Measurements from ENCODE around the gene UPK3BL1.
"Not testable (repeated sequence)": the region's sequence is repeated elsewhere in the genome, so short reads cannot be mapped to it uniquely, and the experiment has no call there.

Gene UPK3BL1, protein sequence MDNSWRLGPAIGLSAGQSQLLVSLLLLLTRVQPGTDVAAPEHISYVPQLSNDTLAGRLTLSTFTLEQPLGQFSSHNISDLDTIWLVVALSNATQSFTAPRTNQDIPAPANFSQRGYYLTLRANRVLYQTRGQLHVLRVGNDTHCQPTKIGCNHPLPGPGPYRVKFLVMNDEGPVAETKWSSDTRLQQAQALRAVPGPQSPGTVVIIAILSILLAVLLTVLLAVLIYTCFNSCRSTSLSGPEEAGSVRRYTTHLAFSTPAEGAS

DNA sequence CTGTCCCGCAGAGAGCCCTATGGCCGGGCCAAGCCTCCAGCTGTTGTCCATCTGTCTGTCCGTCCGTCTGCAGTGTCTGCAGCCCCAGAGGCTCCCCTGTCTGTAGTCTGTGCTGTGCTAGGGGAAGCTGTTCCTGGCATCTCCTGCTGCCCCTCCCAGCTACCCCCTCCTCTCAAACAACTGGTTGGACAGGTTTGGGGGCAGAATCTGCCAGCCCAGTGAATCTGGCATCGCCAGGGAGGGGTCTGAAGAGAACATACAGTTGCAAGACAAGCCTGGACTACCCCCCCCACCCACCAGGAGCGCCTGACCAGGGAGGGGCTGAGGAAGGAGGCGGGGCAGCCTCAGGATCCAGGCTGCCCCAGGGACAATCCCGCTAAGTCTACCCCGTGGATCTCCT lies at the start of gene UPK3BL1:
Gene UPK3BL1 (minus strand): TSS at position 101 of the 400 bp plus-strand sequence. CDS start 50 bp downstream, at position 51.
- DNase-seq, result not testable (repeated sequence)

DNA sequence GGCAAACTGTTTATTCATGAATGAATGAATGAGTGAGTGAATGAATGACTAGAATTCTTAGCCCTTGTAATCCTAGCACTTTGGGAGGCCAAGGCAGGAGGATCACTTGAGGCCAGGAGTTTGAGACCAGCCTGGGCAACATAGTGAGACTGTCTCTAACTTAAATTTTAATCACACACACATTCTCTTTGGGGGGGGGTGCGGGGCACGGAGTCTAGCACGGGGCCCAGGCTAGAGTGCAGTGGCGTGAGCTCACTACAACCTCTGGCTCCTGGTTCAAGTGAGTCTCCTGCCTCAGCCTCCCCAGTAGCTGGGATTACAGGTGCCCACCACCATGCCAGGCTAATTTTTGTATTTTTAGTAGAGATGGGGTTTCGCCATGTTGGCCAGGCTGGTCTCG lies 48.0 kb upstream of the UPK3BL1 start:
- not testable (repeated sequence) for DNase-seq

DNA sequence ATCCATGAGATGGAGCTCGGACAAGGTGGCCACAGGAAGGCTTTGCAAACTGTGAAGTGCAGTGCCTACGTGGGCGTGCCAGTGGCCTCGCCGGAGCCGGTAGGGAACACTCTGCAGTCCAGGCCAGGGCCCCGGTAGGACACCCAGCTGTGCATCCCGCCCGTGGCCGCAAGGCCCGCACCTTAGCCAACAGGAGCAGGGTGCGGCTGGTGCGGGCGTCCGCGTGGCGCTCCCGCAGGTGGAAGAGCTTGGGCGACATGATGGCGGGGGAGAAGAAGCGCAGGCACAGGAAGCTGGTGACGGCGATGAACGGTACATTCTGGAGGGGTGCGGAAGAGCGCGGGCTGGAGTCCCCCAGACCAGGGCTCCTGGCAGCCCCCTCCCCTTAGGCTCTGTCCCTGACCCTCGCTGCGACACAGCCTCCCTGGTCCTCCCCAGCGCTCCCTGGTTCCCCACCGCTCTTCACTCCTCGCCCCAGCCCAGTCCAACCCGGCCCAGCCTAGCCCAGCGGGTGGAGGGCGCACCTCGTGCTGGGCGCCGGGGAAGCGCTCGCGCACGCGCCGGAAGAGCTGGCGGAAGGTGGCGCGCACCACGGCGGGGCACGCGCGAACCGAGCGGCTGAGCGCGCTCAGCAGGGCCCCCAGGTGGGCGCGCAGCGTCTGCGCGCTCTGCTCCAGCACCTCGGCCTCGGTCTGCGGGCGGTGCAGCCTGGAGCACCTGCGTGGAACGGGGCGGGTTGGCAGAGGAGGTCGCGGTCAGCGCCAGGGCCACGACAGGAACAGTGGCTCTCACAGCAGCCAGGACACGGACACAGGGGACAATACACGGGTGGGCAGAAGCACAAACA lies 47.1 kb upstream of the UPK3BL1 start:
- DNase-seq, result not testable (repeated sequence)

DNA sequence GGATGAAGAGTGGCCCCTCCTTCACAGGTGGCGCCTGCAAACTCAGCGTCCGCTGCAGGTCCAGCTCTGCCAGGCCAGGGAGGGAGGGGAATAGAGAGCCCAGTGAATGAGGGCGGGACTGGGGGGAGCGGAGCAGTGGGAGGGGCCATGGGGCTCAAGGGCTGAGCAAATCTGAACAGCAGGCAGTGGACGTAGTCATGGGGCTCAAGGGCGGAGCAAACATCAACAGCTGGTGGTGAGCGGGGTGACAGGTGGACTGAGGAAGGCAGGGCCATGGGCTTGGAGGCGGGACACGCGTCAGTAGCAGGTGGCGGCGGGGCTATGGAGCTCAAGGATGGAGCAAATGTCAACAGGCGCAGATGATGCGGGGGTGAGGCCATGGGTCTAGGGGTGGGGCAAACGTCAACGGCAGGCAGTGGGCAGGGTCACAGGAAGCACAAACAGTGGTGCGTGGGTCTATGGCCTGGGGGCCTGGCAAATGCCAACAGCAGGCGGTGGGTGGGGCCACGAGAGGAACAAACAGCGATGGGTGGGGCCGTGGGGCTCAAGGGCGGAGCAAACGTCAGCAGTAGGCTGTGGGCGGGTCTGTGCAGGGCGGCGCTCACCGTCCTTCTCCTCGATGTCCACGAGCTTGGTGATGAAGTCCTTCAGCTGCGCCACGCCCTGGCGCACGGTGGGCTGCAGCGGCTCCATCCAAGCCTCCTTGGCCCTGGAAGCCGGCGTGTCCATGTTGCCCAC lies 45.9 kb upstream of the UPK3BL1 start:
- DNase-seq, result not testable (repeated sequence)

DNA sequence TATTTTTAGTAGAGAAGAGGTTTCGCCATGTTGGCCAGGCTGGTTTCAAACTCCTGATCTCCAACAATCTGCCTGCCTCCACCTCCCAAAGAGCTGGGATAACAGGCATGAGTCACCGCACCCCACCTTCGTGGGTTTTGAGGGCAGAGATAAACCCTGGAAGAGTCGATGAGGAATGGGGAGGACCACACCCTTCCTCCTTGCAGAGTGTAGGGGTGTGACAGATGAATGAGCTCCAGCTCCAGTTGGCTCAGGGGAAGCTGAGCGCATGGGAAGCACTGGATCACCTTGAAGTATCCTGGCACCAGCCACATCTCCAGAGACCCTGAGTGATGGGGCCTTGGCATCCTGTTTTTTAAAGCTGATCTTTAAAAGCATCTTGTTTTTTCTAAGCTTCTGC lies 40.0 kb upstream of the UPK3BL1 start:
- DNase-seq, result not testable (repeated sequence)

DNA sequence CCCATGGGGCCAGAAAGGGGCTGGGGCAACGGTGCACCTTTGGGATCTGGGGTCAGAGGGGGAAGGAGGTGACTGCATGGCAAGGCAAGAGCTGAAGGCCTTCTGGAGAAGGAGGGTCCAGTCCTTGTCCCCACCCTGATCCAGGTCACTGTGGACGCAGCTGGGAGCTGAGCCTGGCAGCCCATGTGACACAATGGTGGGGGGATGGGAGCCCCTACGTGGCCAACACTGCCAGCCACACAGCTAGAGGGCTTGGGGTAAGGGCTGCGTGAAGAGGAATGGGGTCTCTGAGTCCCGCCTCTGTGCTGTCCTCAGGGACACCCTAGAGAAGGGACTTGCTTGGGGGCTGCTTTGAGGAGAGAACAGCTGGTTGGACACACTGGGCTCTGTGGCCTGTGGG lies 38.2 kb upstream of the UPK3BL1 start:
- DNase-seq, result not testable (repeated sequence)

DNA sequence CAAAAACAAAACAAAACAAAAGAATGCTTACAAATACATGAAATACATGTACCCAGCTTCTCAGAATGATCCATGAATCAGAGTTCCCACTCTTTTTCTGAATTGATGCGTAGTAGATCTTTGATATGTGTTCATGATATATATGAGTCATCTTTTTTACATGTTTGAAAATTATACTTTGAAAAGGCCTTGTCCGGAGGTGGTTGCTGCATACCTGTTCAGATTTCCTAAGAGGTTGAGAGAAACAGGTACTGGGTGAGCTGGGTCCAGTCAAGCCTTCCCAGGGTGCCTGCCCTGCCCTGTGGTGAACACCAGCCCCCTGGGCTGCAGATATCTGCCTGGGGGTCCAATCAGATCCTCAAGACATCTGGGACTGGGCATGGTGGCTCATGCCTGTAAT lies 33.0 kb upstream of the UPK3BL1 start:
- DNase-seq, result not testable (repeated sequence)

DNA sequence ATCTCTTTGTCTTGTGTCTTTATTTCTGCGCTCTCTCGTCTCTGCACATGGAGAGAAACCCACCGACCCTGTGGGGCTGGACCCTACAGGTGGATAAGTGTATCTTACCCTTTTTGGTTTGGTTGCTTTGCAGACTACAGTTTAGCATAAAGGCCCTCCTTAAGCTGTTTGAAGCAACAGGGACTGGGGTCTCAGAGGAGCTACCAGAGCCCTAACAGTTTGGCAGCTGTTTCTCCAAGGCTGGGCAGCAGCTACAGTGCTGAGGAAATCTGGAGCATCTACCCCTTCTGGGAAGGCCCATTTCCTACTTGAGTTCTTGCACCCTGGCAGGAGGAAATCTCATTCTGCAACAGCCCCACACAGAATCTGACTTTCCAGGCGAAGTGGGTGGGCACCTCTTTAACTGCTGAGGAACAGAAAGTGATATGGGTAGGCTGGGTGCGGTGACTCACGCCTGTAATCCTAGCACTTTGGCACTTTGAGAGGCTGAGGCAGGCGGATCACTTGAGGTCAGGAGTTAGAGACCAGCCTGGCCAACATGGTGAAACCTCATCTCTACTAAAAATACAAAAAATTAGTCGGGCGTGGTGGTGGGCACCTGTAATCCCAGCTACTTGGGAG lies 31.0 kb upstream of the UPK3BL1 start:
- not testable (repeated sequence) for DNase-seq

DNA sequence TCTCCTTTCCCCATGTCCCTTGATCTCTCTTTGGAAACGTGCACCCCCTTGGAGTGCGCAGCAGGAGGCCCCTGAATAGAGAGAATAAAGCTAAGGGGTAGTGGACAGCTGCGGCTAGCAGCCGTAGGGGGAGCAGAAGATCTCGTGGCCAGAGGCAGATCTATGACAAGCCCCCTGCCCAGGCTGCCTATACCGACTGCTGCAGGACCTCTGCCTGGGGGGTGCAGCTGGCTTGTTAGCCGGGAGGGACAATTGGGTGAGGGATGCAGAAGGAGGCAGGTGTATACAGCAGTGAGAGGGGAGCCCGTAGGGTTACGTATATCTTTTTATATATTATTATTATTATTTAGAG lies 29.3 kb upstream of the UPK3BL1 start:
- not testable (repeated sequence) for DNase-seq

DNA sequence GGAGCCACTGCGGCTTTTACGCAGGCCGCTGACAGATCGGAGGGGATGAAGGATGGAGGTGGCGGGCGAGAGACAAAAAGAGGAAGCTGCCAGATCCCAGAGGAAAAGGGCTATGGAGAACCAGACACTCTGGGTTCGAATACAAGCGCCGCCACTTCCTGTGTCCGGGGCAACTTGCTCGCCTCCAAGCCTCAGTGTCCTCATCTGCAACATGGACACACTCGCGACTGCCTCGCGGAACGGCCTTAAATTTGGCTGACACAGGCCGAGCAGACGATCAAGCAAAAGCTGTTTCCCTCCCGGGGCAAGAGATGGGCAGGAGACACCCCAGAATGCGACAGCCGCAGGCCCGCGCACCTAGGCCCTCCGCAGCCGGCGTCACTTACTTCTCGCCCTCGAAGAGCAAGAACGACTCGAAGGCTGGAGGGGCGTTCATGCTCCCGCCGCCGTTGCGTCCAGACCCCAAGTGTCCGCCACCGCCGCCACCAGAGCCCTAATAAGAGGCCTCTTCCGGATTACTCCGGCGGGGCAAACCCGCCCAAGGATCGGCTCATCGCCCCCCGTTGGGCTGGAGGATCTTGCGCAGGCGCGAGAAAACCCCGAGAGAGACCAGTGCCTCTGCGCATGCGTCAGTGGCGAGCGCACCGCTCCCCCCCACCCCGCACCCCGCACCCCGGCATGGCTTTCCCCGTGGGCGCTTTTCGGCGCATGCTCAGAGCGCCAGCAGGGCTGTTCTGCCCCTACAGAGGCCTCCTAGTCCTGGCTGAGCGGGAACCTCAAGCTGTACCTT lies 28.8 kb upstream of the UPK3BL1 start, which contains the start of gene POLR2J2:
Gene POLR2J2 (minus strand): TSS at position 498 of the 790 bp plus-strand sequence. CDS start 62 bp downstream, at position 436.
- DNase-seq, result not testable (repeated sequence)

DNA sequence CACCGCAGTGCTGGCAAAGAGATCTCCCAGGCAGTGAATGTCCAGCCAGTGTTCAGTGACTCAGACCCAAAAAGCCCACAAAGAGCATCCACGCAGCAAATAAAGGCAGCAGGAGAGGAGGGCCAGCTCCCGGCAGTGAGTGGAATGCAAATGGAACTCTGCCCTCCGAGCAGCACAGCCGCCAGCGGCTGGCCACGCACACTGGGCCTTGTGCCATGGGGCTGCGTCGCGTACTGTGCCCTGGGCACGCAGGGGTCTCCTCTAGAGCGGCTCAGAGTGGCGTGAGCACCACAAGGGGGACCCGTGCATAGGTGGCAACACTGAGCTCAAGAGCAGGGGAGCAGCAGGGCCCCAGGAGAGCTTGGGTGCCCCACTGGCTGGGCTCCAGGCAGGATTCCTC lies 24.9 kb upstream of the UPK3BL1 start:
- DNase-seq, result not testable (repeated sequence)

DNA sequence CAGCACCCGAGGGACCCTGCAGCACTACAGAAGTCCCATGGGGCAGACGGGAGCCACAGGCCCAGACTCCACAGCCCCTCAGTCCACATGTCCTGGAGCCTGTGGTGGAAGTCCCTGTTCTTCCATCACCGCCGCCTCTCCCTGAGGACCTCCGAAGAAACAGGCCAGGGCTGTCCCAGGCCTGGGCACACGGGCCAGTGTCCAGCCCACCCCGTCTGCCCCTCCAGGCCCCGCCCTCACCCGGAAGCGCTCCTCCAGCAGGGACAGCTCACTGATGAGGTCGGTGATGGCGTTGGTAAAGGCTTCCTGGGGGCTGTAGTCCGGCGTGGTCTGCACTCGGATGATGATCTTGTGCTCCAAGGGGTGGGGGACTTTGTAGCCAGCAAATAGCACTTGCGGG lies 24.3 kb upstream of the UPK3BL1 start:
- DNase-seq, result not testable (repeated sequence)

DNA sequence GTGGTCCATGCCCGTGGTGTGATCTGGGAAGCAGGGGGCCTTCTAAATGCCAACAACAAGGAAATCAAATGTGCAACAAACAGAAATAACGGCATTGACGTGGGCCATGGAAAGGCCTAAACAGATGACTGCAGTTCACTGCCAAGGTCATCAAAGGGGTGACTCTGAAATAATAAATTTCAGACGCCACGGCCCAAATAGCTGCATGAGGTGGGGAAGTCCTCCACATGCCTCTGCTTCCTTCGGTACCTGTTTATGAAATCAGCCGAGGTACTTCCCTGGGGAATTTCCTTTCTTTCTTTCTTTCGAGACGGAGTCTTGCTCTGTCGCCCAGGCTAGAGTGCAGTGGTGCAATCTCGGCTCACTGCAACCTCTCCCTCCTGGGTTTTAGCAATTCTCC lies 22.2 kb upstream of the UPK3BL1 start:
- DNase-seq, result not testable (repeated sequence)

DNA sequence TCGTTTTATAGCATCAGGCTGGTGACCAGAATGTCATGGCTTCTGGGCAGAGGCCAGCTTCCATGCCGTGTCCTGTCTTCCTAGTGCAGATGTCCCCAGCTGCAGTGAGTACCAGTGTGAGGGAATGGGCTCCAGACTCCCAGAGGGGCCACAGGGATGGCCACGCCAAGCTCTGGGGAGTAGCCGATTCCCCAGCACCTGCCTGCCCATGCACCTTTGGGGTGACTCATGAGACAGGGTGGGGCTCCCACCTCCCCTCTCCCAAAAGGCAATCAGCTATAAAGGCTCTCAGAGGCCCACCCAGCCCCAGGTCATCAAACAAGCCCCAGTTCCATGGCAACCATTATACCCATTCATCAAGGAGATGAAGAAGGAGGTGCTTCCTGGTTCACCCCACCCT lies 7.3 kb upstream of the UPK3BL1 start, which contains the start of gene SPDYE2B:
Gene SPDYE2B (plus strand): TSS at position 396 of the 400 bp plus-strand sequence. CDS start 2,030 bp downstream, outside the sequence.
- DNase-seq, result not testable (repeated sequence)

DNA sequence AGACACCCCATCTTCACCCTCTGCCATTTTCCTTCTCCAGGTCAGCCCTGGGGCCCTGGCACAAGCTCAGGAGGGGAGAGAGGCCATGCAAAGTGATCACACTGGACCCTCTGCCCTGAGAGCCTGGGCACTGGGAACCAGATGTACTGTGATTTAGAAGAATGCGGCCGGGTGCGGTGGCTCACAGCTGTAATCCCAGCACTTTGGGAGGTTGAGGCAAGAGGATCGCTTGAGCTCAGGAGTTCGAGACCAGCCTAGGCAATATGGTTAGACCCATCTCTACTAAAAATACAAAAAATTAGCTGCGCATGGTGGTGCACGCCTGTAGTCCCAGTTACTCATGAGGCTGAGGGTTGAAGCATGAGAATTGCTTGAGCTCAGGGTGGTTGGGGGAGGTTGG lies 5.2 kb upstream of the UPK3BL1 start:
- not testable (repeated sequence) for DNase-seq

DNA sequence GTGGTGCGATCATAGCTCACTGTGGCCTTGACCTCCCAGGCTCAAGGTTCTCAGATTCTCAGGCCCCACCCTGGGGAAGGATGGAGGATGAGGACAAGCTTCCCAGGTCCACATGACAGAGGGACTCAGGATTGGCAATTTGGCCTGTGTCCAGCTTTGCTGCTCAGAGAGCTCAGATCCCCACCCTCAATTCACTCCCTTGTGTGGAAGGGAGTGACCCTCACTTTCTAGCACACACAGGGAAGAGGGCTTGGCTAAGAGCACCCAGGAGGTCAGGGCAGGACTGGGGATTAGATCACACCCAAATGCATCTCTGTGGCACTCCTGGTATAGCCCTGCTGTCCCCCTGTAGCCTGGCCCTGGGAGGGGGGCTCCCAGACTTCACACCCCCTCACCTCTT lies 813 bp upstream of the UPK3BL1 start:
- DNase-seq, result not testable (repeated sequence)

DNA sequence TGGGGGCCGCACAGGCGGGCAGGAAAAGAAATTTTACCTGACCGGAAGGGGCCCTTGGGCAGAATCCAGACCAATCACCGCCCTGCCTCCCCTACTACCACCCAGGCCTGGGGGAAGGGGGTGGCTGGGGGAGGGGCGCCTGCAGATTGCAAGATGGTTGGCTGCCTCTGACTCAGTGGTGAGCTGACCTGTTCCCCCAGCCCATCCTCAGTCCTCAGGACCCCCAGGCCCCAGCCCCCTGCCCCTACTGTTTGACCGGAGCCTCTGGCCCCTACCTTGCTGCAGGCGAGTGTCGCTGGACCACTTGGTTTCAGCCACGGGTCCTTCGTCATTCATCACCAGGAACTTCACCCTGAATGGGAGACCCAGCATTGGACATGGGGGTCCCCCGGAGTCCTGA lies 3.7 kb downstream of the UPK3BL1 start:
- not testable (repeated sequence) for DNase-seq

DNA sequence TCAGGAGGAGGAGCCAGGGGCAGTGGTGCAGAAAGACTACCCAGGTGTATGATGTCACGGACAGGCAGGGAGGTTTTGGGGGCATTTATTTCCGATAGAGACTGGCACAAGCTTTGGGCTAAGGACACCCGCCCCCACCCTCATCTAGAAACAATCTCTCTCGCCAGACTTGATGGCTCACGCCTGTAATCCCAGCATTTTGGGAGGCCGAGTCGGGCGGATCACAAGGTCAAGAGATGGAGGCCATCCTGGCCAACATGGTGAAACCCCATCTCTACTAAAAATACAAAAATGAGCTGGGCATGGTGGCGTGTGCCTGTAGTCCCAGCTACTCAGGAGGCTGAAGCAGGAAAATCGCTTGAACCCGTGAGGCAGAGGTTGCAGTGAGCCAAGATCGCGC lies 5.6 kb downstream of the UPK3BL1 start:
- not testable (repeated sequence) for DNase-seq

DNA sequence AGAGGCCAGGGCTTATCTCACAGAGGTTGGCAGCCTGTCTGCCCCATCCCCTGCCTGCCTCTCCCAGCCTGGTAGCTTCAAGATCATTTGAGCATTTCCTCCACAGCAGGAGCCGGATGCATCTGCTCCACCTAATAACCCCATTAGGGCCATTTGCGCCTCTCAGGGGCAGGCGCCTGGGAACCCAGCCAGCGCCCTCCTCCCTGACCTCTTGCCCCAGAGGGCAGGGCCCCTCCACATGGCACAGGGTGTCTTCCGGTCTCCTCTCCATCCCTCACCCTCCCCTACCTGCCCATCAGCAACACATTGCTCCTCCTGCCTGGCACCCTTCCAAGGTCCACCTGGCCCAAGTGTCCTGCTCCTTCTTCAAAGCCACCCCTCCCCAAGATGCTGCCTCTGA lies 7.2 kb downstream of the UPK3BL1 start:
- not testable (repeated sequence) for DNase-seq

DNA sequence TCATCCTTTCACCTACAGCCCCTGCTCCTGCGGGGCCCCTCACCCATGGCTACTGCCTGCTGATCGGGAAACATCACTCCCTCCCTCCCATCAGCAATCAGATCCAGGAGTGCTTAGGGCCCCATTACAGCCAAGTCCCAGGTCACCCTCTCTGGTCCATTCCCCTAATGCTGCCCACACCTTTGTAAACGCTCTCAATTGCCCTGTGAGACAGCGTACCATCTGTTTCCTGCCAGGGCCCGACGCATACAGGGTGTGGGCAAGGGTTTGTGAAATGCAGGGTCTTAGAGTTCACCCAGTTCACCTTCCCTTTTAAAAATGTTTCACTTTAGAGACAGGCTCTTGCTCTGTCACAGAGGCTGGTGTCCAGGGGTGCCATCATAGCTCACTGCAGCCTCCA lies 8.3 kb downstream of the UPK3BL1 start:
- DNase-seq, result not testable (repeated sequence)

DNA sequence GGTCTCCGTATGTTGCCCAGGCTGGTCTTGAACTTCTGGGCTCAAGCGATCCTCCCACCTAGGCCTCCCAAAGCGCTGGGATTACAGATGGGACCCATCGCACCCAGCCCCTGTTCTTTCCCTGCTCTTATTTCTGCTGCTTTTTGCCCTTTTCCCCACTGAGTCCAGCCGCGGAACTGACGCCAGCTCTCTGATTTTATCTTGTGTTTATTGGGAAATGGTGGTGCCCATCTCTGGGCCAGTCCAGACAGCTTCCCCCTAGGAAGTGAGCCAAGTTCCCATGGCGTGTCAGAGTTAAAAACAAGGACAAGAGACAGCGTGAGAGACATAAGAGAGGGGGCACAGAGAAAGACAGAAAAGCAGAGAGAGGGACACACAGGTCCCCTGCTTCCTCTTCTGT lies 12.0 kb downstream of the UPK3BL1 start:
- not testable (repeated sequence) for DNase-seq
